SK-N-MC (cell line): ENCODE results near the gene WWC1.

ENCODE experiments used
- DNase-seq: peaks from one replicate; pipeline ENCODE4 v3.0.0-alpha.2; 2011; ENCODE audit warnings: low read depth, low spot score
- H3K27ac ChIP-seq: fragments of 200-600 bp; sonication (generic); 2 replicates; pipeline ENCODE4 v1.5.1; 2016; ENCODE audit warnings: mixed run types
- H3K36me3 ChIP-seq: fragments of 200-600 bp; sonication (generic); 2 replicates; pipeline ENCODE4 v1.6.1; 2017; ENCODE audit warnings: antibody characterized with exemption, low read length, mixed read lengths; ENCODE audit not compliant: insufficient read depth
- H3K4me3 ChIP-seq: fragments of 200-600 bp; sonication (generic); 2 replicates; pipeline ENCODE4 v1.5.1; 2016
- H3K9ac ChIP-seq: fragments of 200-600 bp; sonication (generic); 2 replicates; pipeline ENCODE4 v1.8.0; 2017; ENCODE audit warnings: mixed run types, mixed read lengths; ENCODE audit not compliant: insufficient read length
- H3K9me3 ChIP-seq: fragments of 200-600 bp; sonication (generic); 2 replicates; pipeline ENCODE4 v1.6.1; 2017; ENCODE audit warnings: low read depth, mild to moderate bottlenecking, antibody characterized with exemption, low read length, moderate library complexity, mixed read lengths
- EZH2 ChIP-seq: fragments of 200-600 bp; sonication (generic); IDR thresholded peaks from one replicate; pipeline ENCODE4 v1.6.1; 2017; ENCODE audit warnings: antibody characterized with exemption
- FOXP2 ChIP-seq: optimal IDR thresholded peaks from 2 replicates; pipeline ENCODE3; 2011; ENCODE audit warnings: mild to moderate bottlenecking, moderate library complexity; ENCODE audit not compliant: insufficient read depth; ENCODE audit errors: extremely low read length, control extremely low read depth
- POLR2AphosphoS5 ChIP-seq: IDR thresholded peaks from 2 replicates; pipeline ENCODE4 v1.6.1; 2012; ENCODE audit warnings: mild to moderate bottlenecking, low read depth, low read length, borderline replicate concordance

WWC1 gene

GRCh38 chr5:168262042-168262743 lies 29.3 kb upstream of the WWC1 start:
- no peak for TF ChIP-seq FOXP2
- no peak for TF ChIP-seq POLR2AphosphoS5
- TF ChIP-seq EZH2: no peak
- Histone ChIP-seq H3K36me3 (no peaks in the 10 kb centered on the region; the same call in 1 of the 2 replicates), H3K9me3 (no peaks in the 10 kb centered on the region), H3K27ac (no peak overlapping the region), H3K9ac (no peak overlapping the region), H3K4me3 (no peak overlapping the region)
- no peak for DNase-seq

- H3K36me3 ChIP-seq: no peaks in the 10 kb centered on the region; the same call in 1 of the 2 replicates
- no peaks in the 10 kb centered on the region for H3K9me3 ChIP-seq
- no peak overlapping the region for H3K9ac ChIP-seq
- H3K4me3 ChIP-seq: no peak overlapping the region
- no peak for DNase-seq
- H3K27ac ChIP-seq: no peak overlapping the region
- TF ChIP-seq EZH2 (no peak), FOXP2 (no peak), POLR2AphosphoS5 (no peak)
These were observed 28.3 kb upstream of the WWC1 start for GRCh38 chr5:168263121-168263520.

- H3K9ac ChIP-seq: no peak overlapping the region
- no peak for DNase-seq
- no peak overlapping the region for H3K27ac ChIP-seq
- TF ChIP-seq POLR2AphosphoS5 (no peak), EZH2 (no peak), FOXP2 (no peak)
- H3K9me3 ChIP-seq: no peaks in the 10 kb centered on the region
- no peak overlapping the region for H3K4me3 ChIP-seq
- no peaks in the 10 kb centered on the region; the same call in 1 of the 2 replicates for H3K36me3 ChIP-seq
These were observed 25.4 kb upstream of the WWC1 start for GRCh38 chr5:168266016-168266415.

- DNase-seq: peak; percentile 22
- peak overlapping the region; percentile 62 for H3K4me3 ChIP-seq
- H3K9ac ChIP-seq: peak overlapping the region; percentile 52
- TF ChIP-seq POLR2AphosphoS5 (no peak), EZH2 (no peak), FOXP2 (no peak)
- no peaks in the 10 kb centered on the region for H3K9me3 ChIP-seq
- no peaks in the 10 kb centered on the region for H3K36me3 ChIP-seq
- no peak overlapping the region for H3K27ac ChIP-seq
These were observed 22.2 kb upstream of the WWC1 start for GRCh38 chr5:168268949-168269936.

- peak overlapping the region; percentile 62 for H3K4me3 ChIP-seq
- TF ChIP-seq EZH2: no peak
- TF ChIP-seq FOXP2: no peak
- peak overlapping the region; percentile 52 for H3K9ac ChIP-seq
- DNase-seq: no peak
- H3K9me3 ChIP-seq: no peaks in the 10 kb centered on the region
- no peaks in the 10 kb centered on the region for H3K36me3 ChIP-seq
- H3K27ac ChIP-seq: no peak overlapping the region
These were observed 21.5 kb upstream of the WWC1 start for GRCh38 chr5:168269937-168270330.

GRCh38 chr5:168270476-168270875 lies 21.0 kb upstream of the WWC1 start:
- Histone ChIP-seq H3K27ac (no peak overlapping the region), H3K9ac (no peak overlapping the region), H3K4me3 (no peak overlapping the region), H3K36me3 (no peaks in the 10 kb centered on the region), H3K9me3 (no peaks in the 10 kb centered on the region)
- TF ChIP-seq FOXP2 (no peak), EZH2 (no peak), POLR2AphosphoS5 (no peak)
- DNase-seq: no peak

GRCh38 chr5:168273056-168273980 lies 18.1 kb upstream of the WWC1 start:
- no peak for DNase-seq
- no peak overlapping the region for H3K27ac ChIP-seq

More at GRCh38 chr5:168273056-168273980, 18.1 kb upstream of the WWC1 start:
- H3K9ac ChIP-seq: no peak overlapping the region
- H3K9me3 ChIP-seq: no peaks in the 10 kb centered on the region
- H3K4me3 ChIP-seq: no peak overlapping the region
- no peak for TF ChIP-seq EZH2
- no peak for TF ChIP-seq FOXP2
- no peak for TF ChIP-seq POLR2AphosphoS5
- no peaks in the 10 kb centered on the region for H3K36me3 ChIP-seq
